Right lobe of liver (tissue), 4 donors: ENCODE results near the gene ZNF827.

Experiments
- POLR2A ChIP-seq: fragments of 450-650 bp; IDR thresholded peaks from one replicate; pipeline ENCODE4 v1.6.1; 2017; ENCODE audit warnings: antibody characterized with exemption, mild to moderate bottlenecking
- TF ChIP-seq, protein P1 (sequence below), 4 donors: fragments of 200-600 bp in 3 of 4; fragments of 450-650 bp in 1 of 4; IDR thresholded peaks; one replicate each; pipeline versions ENCODE4 v1.5.1 to v1.8.0; 2016 to 2022; ENCODE audit warnings: antibody characterized with exemption in 4 of 4, mild to moderate bottlenecking in 2 of 4
- donor health status: DM: no; HTN: no; CAD: no.
- donor health status: DM: no; HTN: no; CAD: no.
- donor health status: DM: no; HTN: yes; CAD: no.

DNA sequence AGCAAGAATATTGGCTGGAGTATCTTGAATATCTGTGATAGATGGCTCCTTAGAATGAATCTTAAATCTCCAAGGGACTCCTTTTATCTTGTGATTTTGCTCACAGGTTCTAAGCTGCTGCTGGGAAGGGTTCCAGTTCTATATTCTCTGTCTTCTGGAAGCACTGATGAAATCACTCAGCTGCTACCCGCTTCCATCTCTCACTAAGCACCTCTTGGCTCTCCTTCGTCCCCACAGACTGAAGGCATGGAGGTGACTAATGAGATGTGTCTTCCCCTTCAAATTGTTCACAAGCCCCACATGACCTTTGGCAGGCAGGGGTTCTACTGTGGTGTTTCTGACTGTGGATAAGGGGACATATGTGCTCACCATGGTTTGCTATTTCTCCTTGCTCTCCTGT, 182.8 kb downstream of the ZNF827 start:
- TF ChIP-seq, protein P1, sequence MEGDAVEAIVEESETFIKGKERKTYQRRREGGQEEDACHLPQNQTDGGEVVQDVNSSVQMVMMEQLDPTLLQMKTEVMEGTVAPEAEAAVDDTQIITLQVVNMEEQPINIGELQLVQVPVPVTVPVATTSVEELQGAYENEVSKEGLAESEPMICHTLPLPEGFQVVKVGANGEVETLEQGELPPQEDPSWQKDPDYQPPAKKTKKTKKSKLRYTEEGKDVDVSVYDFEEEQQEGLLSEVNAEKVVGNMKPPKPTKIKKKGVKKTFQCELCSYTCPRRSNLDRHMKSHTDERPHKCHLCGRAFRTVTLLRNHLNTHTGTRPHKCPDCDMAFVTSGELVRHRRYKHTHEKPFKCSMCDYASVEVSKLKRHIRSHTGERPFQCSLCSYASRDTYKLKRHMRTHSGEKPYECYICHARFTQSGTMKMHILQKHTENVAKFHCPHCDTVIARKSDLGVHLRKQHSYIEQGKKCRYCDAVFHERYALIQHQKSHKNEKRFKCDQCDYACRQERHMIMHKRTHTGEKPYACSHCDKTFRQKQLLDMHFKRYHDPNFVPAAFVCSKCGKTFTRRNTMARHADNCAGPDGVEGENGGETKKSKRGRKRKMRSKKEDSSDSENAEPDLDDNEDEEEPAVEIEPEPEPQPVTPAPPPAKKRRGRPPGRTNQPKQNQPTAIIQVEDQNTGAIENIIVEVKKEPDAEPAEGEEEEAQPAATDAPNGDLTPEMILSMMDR (IDR thresholded peaks at IDR 0.05): no peak
- TF ChIP-seq POLR2A: no peak
